ENCODE measurements around the gene MKKS. TPM values are rescaled to one million over a fixed set of nuclear protein-coding genes. Genes with fewer than 3 reads are reported as not detected.

Gene MKKS
- total and polyA plus RNA-seq, 2 of the 13 experiments (the other 11 are each of a cell fraction or from before 2014, with no cell fraction given): 26.7 to 34.5 TPM

DNA sequence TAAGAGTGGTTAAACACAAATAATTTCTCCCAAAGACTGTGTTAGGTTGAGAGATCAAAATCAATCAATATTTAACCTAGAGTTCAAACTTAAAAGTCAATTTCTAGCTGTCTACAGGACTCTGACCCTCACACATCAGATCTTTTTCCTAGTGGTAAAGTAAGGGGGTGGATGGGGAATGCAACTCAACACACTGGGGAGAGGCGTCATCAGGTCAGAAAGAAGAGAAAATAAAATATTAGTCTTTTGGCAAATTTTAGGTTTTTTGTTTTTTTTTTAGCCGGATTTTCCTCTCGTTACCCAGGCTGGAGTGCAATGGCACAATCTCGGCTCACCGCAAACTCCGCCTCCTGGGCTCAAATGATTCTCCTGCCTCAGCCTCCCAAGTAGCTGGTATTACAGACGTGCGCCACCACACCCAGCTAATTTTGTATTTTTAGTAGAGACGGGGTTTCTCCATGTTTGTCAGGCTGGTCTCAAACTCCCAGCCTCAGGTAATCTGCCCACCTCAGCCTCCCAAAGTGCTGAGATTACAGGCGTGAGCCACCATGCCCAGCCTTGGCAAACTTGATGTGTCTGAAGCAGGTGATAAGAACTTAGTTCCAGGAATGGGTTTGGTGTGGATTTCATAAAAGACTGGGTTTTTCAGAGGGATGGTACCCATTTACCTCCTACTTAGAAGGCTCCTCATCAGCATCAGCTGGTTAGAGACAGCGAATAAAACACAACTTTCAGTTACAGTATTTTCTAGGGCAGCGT lies 65.9 kb downstream of the MKKS start (continued):
- TF ChIP-seq, protein P1, sequence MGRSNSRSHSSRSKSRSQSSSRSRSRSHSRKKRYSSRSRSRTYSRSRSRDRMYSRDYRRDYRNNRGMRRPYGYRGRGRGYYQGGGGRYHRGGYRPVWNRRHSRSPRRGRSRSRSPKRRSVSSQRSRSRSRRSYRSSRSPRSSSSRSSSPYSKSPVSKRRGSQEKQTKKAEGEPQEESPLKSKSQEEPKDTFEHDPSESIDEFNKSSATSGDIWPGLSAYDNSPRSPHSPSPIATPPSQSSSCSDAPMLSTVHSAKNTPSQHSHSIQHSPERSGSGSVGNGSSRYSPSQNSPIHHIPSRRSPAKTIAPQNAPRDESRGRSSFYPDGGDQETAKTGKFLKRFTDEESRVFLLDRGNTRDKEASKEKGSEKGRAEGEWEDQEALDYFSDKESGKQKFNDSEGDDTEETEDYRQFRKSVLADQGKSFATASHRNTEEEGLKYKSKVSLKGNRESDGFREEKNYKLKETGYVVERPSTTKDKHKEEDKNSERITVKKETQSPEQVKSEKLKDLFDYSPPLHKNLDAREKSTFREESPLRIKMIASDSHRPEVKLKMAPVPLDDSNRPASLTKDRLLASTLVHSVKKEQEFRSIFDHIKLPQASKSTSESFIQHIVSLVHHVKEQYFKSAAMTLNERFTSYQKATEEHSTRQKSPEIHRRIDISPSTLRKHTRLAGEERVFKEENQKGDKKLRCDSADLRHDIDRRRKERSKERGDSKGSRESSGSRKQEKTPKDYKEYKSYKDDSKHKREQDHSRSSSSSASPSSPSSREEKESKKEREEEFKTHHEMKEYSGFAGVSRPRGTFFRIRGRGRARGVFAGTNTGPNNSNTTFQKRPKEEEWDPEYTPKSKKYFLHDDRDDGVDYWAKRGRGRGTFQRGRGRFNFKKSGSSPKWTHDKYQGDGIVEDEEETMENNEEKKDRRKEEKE (IDR thresholded peaks at IDR 0.05): no peak
- TF ChIP-seq ZNF317 (CRISPR knock-in tag; IDR thresholded peaks at IDR 0.05) (peak; percentile 58; the same call in 1 of the 2 replicates), POLR2AphosphoS5 (IDR thresholded peaks at IDR 0.05; ENCODE audit: low read depth, low read length) (peak; percentile 29; the same call in 1 of the 2 replicates), REST (IDR thresholded peaks at IDR 0.05; ENCODE audit: borderline replicate concordance in 1 of 2, low read depth in 1 of 2, low read length in 2 of 2) (peak in 1 of 2 experiments; percentile 63; a peak in 2 of 4 replicates), WIZ (CRISPR knock-in tag; IDR thresholded peaks at IDR 0.05) (no peak), NFRKB (IDR thresholded peaks at IDR 0.05) (no peak), EHMT2 (IDR thresholded peaks at IDR 0.05; ENCODE audit: borderline replicate concordance, low read depth, low read length) (peak; percentile 88; the same call in 1 of the 2 replicates), HDAC6 (IDR thresholded peaks at IDR 0.05; ENCODE audit: low read depth, low read length) (peak; percentile 17; the same call in 1 of the 2 replicates), NR2F6 (IDR thresholded peaks at IDR 0.05) (peak; percentile 99), NR2F6 (CRISPR knock-in tag; IDR thresholded peaks at IDR 0.05) (peak; percentile 97), EED (CRISPR knock-in tag; IDR thresholded peaks at IDR 0.05) (no peak), PAWR (CRISPR knock-in tag; IDR thresholded peaks at IDR 0.05; ENCODE audit: borderline replicate concordance) (no peak), MIER2 (CRISPR knock-in tag; IDR thresholded peaks at IDR 0.05) (0 out of 2 replicates have a peak, but pooled peaks have one; percentile 34), ZNF558 (CRISPR knock-in tag; IDR thresholded peaks at IDR 0.05; ENCODE audit: borderline replicate concordance) (no peak), RXRB (CRISPR knock-in tag; IDR thresholded peaks at IDR 0.05; ENCODE audit: borderline replicate concordance) (peak; percentile 95), ZNF773 (CRISPR knock-in tag; IDR thresholded peaks at IDR 0.05; ENCODE audit: borderline replicate concordance) (no peak), ZNF746 (CRISPR knock-in tag; IDR thresholded peaks at IDR 0.05) (peak; percentile 18; the same call in 1 of the 2 replicates), ZNF850 (CRISPR knock-in tag; conservative IDR thresholded peaks at IDR 0.05) (0 out of 2 replicates have a peak, but pooled peaks have one; percentile 11)
- TF ChIP-seq, protein P2, sequence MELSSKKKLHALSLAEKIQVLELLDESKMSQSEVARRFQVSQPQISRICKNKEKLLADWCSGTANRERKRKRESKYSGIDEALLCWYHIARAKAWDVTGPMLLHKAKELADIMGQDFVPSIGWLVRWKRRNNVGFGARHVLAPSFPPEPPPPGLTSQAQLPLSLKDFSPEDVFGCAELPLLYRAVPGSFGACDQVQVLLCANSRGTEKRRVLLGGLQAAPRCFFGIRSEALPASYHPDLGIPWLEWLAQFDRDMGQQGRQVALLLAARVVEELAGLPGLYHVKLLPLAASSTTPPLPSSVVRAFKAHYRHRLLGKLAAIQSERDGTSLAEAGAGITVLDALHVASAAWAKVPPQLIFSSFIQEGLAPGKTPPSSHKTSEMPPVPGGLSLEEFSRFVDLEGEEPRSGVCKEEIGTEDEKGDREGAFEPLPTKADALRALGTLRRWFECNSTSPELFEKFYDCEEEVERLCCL (CRISPR knock-in tag; IDR thresholded peaks at IDR 0.05; ENCODE audit: borderline replicate concordance): peak; percentile 37; the same call in 1 of the 2 replicates
- TF ChIP-seq, protein P3, sequence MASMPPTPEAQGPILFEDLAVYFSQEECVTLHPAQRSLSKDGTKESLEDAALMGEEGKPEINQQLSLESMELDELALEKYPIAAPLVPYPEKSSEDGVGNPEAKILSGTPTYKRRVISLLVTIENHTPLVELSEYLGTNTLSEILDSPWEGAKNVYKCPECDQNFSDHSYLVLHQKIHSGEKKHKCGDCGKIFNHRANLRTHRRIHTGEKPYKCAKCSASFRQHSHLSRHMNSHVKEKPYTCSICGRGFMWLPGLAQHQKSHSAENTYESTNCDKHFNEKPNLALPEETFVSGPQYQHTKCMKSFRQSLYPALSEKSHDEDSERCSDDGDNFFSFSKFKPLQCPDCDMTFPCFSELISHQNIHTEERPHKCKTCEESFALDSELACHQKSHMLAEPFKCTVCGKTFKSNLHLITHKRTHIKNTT (CRISPR knock-in tag; IDR thresholded peaks at IDR 0.05): no peak

All from HepG2 (cell line).